ENCODE results near the gene CNTN4. TPM values are rescaled to one million over a fixed set of nuclear protein-coding genes. Genes with fewer than 3 reads are reported as not detected.
A peak's percentile ranks its signal among the peaks of the same experiment; 100 is the strongest.
"Not testable (repeated sequence)": the region's sequence is repeated elsewhere in the genome, so short reads cannot be mapped to it uniquely, and the experiment has no call there.

Gene CNTN4
- polyA plus RNA-seq, 4 donors, result 29.0 to 35.1 (median 32.8) TPM

- no peak for DNase-seq (ENCODE audit: low read depth in 4 of 4, low spot score in 3 of 4)
These were observed 777.7 kb downstream of the CNTN4 start for GRCh38 chr3:2876362-2876761.

- no peak for DNase-seq (ENCODE audit: low read depth in 4 of 4, low spot score in 3 of 4)
These were observed 780.4 kb downstream of the CNTN4 start for GRCh38 chr3:2879023-2879422.

- DNase-seq (ENCODE audit: low read depth in 4 of 4, low spot score in 3 of 4), result no peak
These were observed 780.9 kb downstream of the CNTN4 start for GRCh38 chr3:2879587-2879986.

- DNase-seq (ENCODE audit: low read depth in 4 of 4, low spot score in 3 of 4), result no peak
These were observed 781.6 kb downstream of the CNTN4 start for GRCh38 chr3:2880218-2880756.

- DNase-seq (ENCODE audit: low read depth in 4 of 4, low spot score in 3 of 4), result no peak
These were observed 784.6 kb downstream of the CNTN4 start for GRCh38 chr3:2883283-2883682.

GRCh38 chr3:2888592-2888991 lies 789.9 kb downstream of the CNTN4 start:
- DNase-seq (ENCODE audit: low read depth in 4 of 4, low spot score in 3 of 4), result no peak

- DNase-seq (ENCODE audit: low read depth in 4 of 4, low spot score in 3 of 4), result no peak
These were observed 791.1 kb downstream of the CNTN4 start for GRCh38 chr3:2889736-2890135.

GRCh38 chr3:2896308-2896939 lies 797.8 kb downstream of the CNTN4 start:
- no peak for DNase-seq (ENCODE audit: low read depth in 4 of 4, low spot score in 3 of 4)

GRCh38 chr3:2897821-2898220 lies 799.2 kb downstream of the CNTN4 start:
- no peak for DNase-seq (ENCODE audit: low read depth in 4 of 4, low spot score in 3 of 4)

- no peak for DNase-seq (ENCODE audit: low read depth in 4 of 4, low spot score in 3 of 4)
These were observed 800.1 kb downstream of the CNTN4 start for GRCh38 chr3:2898591-2899353.

GRCh38 chr3:2904054-2904453 lies 805.4 kb downstream of the CNTN4 start:
- no peak for DNase-seq (ENCODE audit: low read depth in 4 of 4, low spot score in 3 of 4)

- DNase-seq (ENCODE audit: low read depth in 4 of 4, low spot score in 3 of 4), result no peak
These were observed 810.2 kb downstream of the CNTN4 start for GRCh38 chr3:2908693-2909351.

GRCh38 chr3:2910997-2911396 lies 812.3 kb downstream of the CNTN4 start:
- no peak for DNase-seq (ENCODE audit: low read depth in 4 of 4, low spot score in 3 of 4)

- DNase-seq (ENCODE audit: low read depth in 4 of 4, low spot score in 3 of 4), result no peak
These were observed 817.2 kb downstream of the CNTN4 start for GRCh38 chr3:2915826-2916225.

- not testable (repeated sequence) for DNase-seq (ENCODE audit: low read depth in 4 of 4, low spot score in 3 of 4)
These were observed 818.0 kb downstream of the CNTN4 start for GRCh38 chr3:2916640-2917039.

- DNase-seq (ENCODE audit: low read depth in 4 of 4, low spot score in 3 of 4), result no peak
These were observed 821.4 kb downstream of the CNTN4 start for GRCh38 chr3:2920103-2920502.

- DNase-seq (ENCODE audit: low read depth in 4 of 4, low spot score in 3 of 4), result no peak
These were observed 822.8 kb downstream of the CNTN4 start for GRCh38 chr3:2921452-2921851.

- peak in 3 of 4 donors; percentile 5 to 18 (median 13) for DNase-seq (ENCODE audit: low read depth in 4 of 4, low spot score in 3 of 4)
These were observed 823.2 kb downstream of the CNTN4 start for GRCh38 chr3:2921903-2922302.

GRCh38 chr3:2923390-2923789 lies 824.7 kb downstream of the CNTN4 start:
- DNase-seq (ENCODE audit: low read depth in 4 of 4, low spot score in 3 of 4), result no peak

GRCh38 chr3:2927259-2927658 lies 828.6 kb downstream of the CNTN4 start:
- DNase-seq (ENCODE audit: low read depth in 4 of 4, low spot score in 3 of 4), result no peak

GRCh38 chr3:2929574-2929973 lies 830.9 kb downstream of the CNTN4 start:
- no peak for DNase-seq (ENCODE audit: low read depth in 4 of 4, low spot score in 3 of 4)
